ENCODE measurements around the gene ACTN1. TPM values are rescaled to one million over a fixed set of nuclear protein-coding genes. Genes with fewer than 3 reads are reported as not detected.

The ACTN1 gene
- total and polyA plus RNA-seq, 10 of the 15 experiments (the other 5 are each of a cell fraction or from before 2014, with no cell fraction given) = 0.14 to 39.4 (median 2.6) TPM

GRCh38 chr14:68899033-68899603, 80.0 kb downstream of the ACTN1 start:
- intact Hi-C loops (cut with micrococcal nuclease; ENCODE audit: unreplicated experiment) (no loop called here), in situ Hi-C loops (cut with MboI) (no loop called here)
- no peak overlapping the region for H3K27ac ChIP-seq (ENCODE audit: control insufficient read depth, insufficient read depth)
- POLR2A ChIA-PET = no interaction called here
- no peaks in the 10 kb centered on the region for H3K9me3 ChIP-seq (replicated peaks; ENCODE audit: control insufficient read depth, insufficient read depth, low read length)
- H4K20me1 ChIP-seq (ENCODE audit: control insufficient read depth, insufficient read depth) = no peaks in the 10 kb centered on the region
- no TSS peak for BruUV-seq (replicated peaks)
- CTCF ChIA-PET = no interaction called here
- no peak overlapping the region for H2AFZ ChIP-seq (ENCODE audit: control insufficient read depth, low read depth, low read length)
- H3K79me2 ChIP-seq (ENCODE audit: control insufficient read depth, insufficient read depth, low read length) = no peaks in the 10 kb centered on the region
- SMC1A ChIA-PET (ENCODE audit: uncharacterized antibody, unreplicated experiment) = no interaction called here
- H3K9ac ChIP-seq (ENCODE audit: control insufficient read depth, insufficient read depth, low read length) = no peak overlapping the region
- FAIRE-seq (no peak), ATAC-seq (peak; percentile 18), DNase-seq (ENCODE audit: low read depth, low spot score) (no peak)
- no peaks in the 10 kb centered on the region for H3K27me3 ChIP-seq (replicated peaks in 1 of 2; ENCODE audit: control insufficient read depth in 2 of 2, insufficient read depth in 2 of 2, low read length in 1 of 2)
- H3K4me1 ChIP-seq (ENCODE audit: control insufficient read depth, insufficient read depth, low read length) = no peaks in the 10 kb centered on the region; the same call in 1 of the 2 replicates
- 0% methylated on average over 1 of the region's 1 CpG for WGBS (ENCODE audit: insufficient coverage, insufficient replicate concordance, low lambda C conversion rate, missing lambda C conversion rate)
- H3K4me3 ChIP-seq = no peak overlapping the region
- peaks cover 0 to 3% of the 10 kb centered on the region in 2 experiments; a peak in 2 of 4 replicates for H3K36me3 ChIP-seq (ENCODE audit: control insufficient read depth in 2 of 2, insufficient read depth in 2 of 2, low read length in 1 of 2)
- TF ChIP-seq ATF7 (IDR thresholded peaks at IDR 0.05; ENCODE audit: low read depth) = peak; percentile 44
- 0 out of 2 replicates have a peak, but pooled peaks have one; percentile 20 for TF ChIP-seq IRF5 (IDR thresholded peaks at IDR 0.05; ENCODE audit: borderline replicate concordance)
- TF ChIP-seq ZNF622 (IDR thresholded peaks at IDR 0.05) = no peak
- TF ChIP-seq ATF2 (IDR thresholded peaks at IDR 0.05; ENCODE audit: low read length) = no peak
- peak; percentile 81 for TF ChIP-seq MLLT1 (IDR thresholded peaks at IDR 0.05)
- peak; percentile 85; the same call in 1 of the 2 replicates for TF ChIP-seq HDGF (IDR thresholded peaks at IDR 0.05)
- peak; percentile 36 to 68; a peak in 2 of 4 replicates for TF ChIP-seq BHLHE40 (IDR thresholded peaks at IDR 0.05; ENCODE audit: borderline replicate concordance in 1 of 2, low read depth in 2 of 2, low read length in 1 of 2)
- TF ChIP-seq NR2F1 (conservative IDR thresholded peaks at IDR 0.05) = no peak
- TF ChIP-seq ETV6 (conservative IDR thresholded peaks at IDR 0.05 in 1 of 2, IDR thresholded peaks at IDR 0.05 in 1 of 2; ENCODE audit: borderline replicate concordance in 1 of 2, low read depth in 1 of 2) = no peak
- TF ChIP-seq NFYA (IDR thresholded peaks at IDR 0.05; ENCODE audit: borderline replicate concordance, low read depth, low read length) = no peak
- no peak for TF ChIP-seq FOXK2 (IDR thresholded peaks at IDR 0.05)
- 0 out of 2 replicates have a peak, but pooled peaks have one; percentile 37 for TF ChIP-seq NBN (IDR thresholded peaks at IDR 0.05)
- 0 out of 2 replicates have a peak, but pooled peaks have one; percentile 52 for TF ChIP-seq PAX5 (IDR thresholded peaks at IDR 0.05; ENCODE audit: borderline replicate concordance, low read depth, low read length)
- TF ChIP-seq LARP7 (IDR thresholded peaks at IDR 0.05) = no peak
- no peak for TF ChIP-seq YBX1 (IDR thresholded peaks at IDR 0.05)
- TF ChIP-seq REST (IDR thresholded peaks at IDR 0.05; ENCODE audit: low read depth, low read length) = no peak
- TF ChIP-seq BRCA1 (IDR thresholded peaks at IDR 0.05; ENCODE audit: low read depth, low read length) = no peak
- TF ChIP-seq KLF5 (IDR thresholded peaks at IDR 0.05; ENCODE audit: partially characterized antibody) = no peak
- no peak overlapping the region for H3K4me2 ChIP-seq (ENCODE audit: control insufficient read depth, insufficient read depth)
- RAD21 ChIA-PET (ENCODE audit: unreplicated experiment) = no interaction called here

Measured in GM12878 (cell line).